GM12864 (cell line): ENCODE results near the gene CARS2.

ENCODE experiments used
- DNase-seq: peaks from one replicate; pipeline ENCODE4 v3.0.0-alpha.2; 2011; ENCODE audit warnings: low read depth
- H3K4me3 ChIP-seq: 2 replicates; pipeline ENCODE4 v1.5.1; 2011; ENCODE audit warnings: mild to moderate bottlenecking, low read depth, low read length, control low read depth
- CTCF ChIP-seq: IDR thresholded peaks from 2 replicates; pipeline ENCODE4 v1.5.1; 2011; ENCODE audit warnings: low read depth, mild to moderate bottlenecking, moderate library complexity, low read length, control low read depth, inconsistent platforms; ENCODE audit errors: missing control alignments

Gene CARS2

GRCh38 chr13:110685305-110686020 lies 20.5 kb downstream of the CARS2 start:
- DNase-seq = no peak
- no peak overlapping the region for H3K4me3 ChIP-seq
- TF ChIP-seq CTCF = no peak

GRCh38 chr13:110684388-110685056 lies 21.4 kb downstream of the CARS2 start:
- TF ChIP-seq CTCF = no peak
- no peak overlapping the region for H3K4me3 ChIP-seq
- DNase-seq = no peak

DNA sequence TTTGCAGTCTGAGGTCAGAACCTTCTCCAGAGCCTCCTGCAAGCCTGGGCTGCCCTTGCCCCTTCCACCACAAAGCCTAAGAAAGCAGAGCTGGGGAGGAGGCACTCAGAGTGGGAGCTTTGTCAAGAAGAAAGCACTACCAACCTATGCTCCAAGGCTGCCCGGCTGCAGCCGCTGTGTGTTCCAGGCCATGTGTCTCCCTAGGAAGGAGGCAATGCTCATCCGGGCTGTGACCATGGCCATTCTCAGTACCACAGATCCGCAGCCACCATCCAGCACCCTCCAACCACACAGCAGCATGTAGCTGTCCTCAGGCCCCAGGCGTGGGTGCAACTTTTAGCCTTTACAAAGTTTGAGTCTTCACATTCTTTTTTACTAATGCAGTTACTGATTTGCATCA lies 22.0 kb downstream of the CARS2 start:
- no peak overlapping the region for H3K4me3 ChIP-seq
- no peak for TF ChIP-seq CTCF
- DNase-seq = no peak

GRCh38 chr13:110683203-110683883 lies 22.6 kb downstream of the CARS2 start:
- no peak for DNase-seq
- TF ChIP-seq CTCF = no peak
- H3K4me3 ChIP-seq = no peak overlapping the region

DNA sequence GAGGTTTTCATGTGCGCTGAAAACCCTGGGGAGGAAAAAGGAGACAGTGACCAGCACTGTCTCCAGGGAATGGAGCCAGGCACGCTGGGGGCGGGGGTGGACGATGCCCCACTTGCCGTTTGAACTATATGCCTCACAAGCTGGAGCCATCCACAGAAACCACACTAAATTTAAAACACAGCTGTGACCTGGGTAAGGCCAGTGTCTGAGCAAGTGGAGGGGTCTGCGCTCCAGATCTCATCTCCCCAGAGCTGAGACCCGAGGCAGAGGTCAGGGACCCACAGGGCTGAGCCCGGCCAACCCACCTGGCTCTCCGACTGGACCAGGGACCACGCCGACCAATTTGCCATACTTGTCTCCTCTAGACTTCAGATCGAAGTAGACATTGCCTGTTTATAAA lies 23.2 kb downstream of the CARS2 start:
- no peak for DNase-seq
- TF ChIP-seq CTCF = no peak
- no peak overlapping the region for H3K4me3 ChIP-seq

GRCh38 chr13:110681868-110682550 lies 23.9 kb downstream of the CARS2 start:
- no peak for TF ChIP-seq CTCF
- no peak for DNase-seq
- H3K4me3 ChIP-seq = no peak overlapping the region
